GM18499 (cell line): ENCODE results near the gene ARHGEF10L.
"Not testable (repeated sequence)": the region's sequence is repeated elsewhere in the genome, so short reads cannot be mapped to it uniquely, and the experiment has no call there.

ENCODE experiments used
- ATAC-seq: cut with Tn5 transposase; IDR thresholded peaks from one replicate; pipeline ENCODE4 v1.9.1; 2021; ENCODE audit warnings: moderate number of reproducible peaks; ENCODE audit not compliant: insufficient read depth, unreplicated experiment

ARHGEF10L gene

DNA sequence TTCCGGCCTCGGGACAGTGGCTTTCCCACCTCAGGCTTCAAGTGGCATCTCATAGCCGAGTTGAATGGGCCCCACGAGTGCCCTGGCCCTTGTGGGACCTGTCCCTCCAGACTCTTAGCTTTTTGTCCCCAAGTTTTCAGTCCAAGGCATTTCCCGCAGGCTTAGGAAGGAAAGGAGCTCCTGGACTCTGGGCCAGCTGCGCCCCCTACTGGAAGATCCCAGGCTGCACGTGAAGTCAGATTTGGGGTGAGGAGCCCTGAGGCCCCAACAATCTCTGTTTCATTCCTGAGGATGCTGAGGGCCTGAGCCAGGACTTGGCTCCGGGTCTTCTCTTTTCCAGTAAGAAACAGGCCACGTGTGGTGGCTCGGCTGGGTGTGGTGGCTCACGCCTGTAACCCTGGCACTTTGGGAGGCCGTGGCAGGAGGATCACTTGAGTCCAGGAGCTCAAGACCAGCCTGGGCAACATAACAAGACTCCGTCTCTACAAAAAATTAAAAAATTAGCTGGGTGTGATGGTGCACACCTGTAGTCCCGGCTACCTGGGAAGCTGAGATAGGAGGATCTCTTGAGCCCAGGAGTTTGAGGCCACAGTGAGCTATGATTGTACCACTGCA lies 67.4 kb downstream of the ARHGEF10L start:
- ATAC-seq: no peak

- ATAC-seq: no peak
These were observed 68.4 kb downstream of the ARHGEF10L start for GRCh38 chr1:17607644-17608581.

DNA sequence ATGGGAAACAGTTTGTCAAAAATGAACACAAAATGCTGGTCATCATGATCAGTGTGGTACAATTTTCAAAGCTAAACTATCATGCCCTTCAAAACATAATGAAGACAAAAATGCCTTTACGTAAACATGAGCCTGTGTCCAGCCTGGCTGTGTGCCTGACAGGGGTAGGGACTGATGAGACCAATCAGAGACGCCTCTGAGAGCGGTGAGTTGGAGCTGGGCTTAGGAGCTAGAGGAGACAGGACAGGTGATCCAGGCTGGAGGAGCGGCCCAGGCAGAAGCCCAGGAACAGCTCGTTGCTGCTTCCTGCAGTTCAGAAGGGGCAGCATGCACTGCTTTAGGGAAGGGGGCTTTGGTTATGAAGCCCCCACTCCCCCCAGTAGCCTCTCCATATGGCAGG lies 70.0 kb downstream of the ARHGEF10L start:
- ATAC-seq: no peak

DNA sequence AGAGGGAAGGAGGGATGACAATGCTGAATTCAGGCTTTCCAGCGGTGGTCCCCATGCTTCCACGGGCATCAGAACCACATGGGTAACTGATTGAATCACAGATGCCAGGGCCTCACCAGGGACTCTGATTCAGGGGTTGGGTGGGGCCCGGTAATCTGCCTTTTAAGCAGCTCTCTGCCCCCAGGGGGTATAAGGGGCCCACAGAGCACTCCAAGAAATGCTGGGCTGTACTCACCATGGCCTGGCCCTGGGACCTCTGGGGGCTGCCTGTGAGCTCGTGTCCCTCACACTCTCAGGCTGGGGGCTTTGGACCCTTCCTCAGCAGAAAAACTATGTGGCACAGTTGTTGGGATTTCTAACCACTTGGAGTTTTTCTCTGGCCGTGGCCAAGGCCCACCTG lies 70.6 kb downstream of the ARHGEF10L start:
- no peak for ATAC-seq

- ATAC-seq: no peak
These were observed 71.2 kb downstream of the ARHGEF10L start for GRCh38 chr1:17610713-17611112.

DNA sequence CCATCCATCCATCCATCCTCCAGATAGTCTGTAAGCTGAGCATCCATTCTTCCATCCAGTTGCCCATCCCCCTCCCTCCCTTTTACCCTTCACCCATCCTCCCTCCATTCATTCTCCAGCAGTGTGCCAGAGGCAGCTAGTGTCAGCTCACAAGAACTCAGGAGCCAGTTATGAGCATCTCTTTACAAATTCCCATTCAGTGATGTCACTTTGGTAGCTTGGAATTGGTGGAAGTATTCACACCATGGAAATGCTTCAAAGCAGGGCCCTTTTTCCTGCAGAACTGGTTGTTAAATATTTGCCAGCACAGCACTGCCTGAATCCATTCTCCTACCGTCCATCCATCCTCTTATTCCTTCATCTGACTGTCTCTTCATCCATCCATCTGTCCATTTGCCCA lies 72.5 kb downstream of the ARHGEF10L start:
- no peak for ATAC-seq

DNA sequence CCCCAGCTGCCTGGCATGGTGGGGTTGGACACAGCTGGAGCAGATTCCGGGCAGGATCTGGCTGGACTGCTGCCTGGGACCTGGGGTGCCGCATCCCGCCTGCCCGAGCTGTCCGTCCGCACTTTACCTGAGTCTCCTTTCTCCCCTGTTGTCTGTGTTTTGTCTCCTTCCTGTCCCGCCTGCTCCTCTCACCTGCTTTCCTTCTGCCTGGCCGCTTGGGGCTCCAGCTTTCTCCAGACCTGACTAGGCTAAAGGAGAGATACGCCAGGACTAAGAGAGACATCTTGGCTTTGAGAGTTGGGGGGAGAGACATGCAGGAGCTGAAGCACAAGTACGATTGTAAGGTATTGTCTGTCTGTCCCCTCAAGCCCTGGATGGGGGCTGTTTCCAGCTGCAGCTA lies 73.3 kb downstream of the ARHGEF10L start:
- no peak for ATAC-seq

DNA sequence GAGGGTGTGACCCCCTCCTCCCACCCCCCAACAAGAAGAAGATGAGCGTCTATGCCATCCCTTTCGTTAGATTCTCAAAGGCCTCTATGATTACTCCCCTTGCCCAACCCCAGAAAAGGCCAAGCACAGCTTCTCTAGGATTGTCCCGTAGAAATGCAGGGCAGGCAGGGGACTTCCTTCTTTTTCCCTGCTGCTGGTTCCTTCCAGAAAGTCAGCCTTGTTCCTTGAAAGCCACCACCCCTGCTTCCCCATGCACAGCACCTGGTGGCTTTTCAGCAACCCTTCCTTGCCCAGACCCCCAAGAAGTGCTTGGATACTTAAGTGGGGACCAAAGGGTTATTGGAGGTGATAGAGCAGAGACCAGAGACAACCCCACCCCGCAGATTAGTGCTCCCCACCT lies 75.1 kb downstream of the ARHGEF10L start:
- no peak for ATAC-seq

- ATAC-seq: no peak
These were observed 75.7 kb downstream of the ARHGEF10L start for GRCh38 chr1:17615157-17615556.

- no peak for ATAC-seq
These were observed 76.5 kb downstream of the ARHGEF10L start for GRCh38 chr1:17615959-17616358.

- no peak for ATAC-seq
These were observed 77.3 kb downstream of the ARHGEF10L start for GRCh38 chr1:17616731-17617279.

GRCh38 chr1:17617787-17618557 lies 78.5 kb downstream of the ARHGEF10L start:
- no peak for ATAC-seq

DNA sequence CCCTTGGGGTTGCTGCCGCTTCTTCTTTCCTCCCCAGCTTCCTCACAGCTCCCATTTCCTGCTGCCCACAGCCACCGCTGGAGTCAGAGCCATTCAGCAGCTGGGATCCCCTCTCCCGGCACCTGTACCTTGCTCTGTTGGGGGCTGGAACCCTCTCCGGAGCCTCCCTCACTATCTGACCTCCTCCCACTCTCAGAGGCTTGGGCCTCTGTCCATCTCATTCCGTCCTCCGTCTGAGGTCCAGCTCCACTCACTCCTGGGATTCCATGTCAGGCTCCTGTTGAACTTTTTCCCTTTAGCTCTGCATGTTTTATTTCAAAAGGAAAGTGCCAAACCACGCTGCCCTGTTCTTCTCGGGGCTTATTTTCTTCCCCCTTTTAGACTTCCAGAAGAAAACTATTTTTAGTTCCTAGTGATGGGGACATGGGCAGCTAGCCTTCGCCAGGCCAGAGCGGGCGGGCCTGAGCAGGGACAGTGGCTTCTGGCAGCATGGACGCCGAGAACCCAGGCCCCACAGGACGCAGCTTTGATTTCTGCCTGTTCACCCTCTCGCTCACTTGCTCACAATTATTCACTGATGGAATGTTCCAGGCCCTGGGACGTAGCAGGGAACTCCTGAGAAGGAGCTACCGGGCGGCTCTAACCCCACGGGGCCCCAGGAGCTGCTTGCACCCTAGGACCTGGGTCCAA lies 79.2 kb downstream of the ARHGEF10L start:
- ATAC-seq: no peak

DNA sequence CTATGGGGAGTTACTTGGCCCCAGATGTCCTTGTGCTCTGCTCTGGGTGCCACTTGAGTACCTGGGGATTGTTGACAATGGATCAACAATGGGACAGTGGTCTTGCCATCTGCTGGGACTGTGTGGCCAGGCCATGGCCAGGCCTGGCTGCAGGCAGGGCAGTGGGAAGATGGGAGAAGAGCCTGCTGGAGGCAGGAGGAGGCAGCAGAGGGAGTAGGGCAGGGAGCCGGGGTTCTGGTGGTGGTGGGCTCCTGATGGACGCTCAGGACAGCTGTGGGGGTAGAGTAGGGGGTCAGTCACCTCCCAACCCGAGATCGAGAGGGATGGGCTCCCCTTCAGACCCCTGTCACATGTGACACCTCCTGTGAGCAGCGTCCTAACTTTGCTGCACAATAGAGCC lies 81.0 kb downstream of the ARHGEF10L start:
- ATAC-seq: no peak

- no peak for ATAC-seq
These were observed 82.2 kb downstream of the ARHGEF10L start for GRCh38 chr1:17621691-17622090.

GRCh38 chr1:17622823-17623222 lies 83.3 kb downstream of the ARHGEF10L start:
- ATAC-seq: no peak

GRCh38 chr1:17624611-17625233 lies 85.2 kb downstream of the ARHGEF10L start:
- no peak for ATAC-seq

- no peak for ATAC-seq
These were observed 87.9 kb downstream of the ARHGEF10L start for GRCh38 chr1:17627239-17628052.

DNA sequence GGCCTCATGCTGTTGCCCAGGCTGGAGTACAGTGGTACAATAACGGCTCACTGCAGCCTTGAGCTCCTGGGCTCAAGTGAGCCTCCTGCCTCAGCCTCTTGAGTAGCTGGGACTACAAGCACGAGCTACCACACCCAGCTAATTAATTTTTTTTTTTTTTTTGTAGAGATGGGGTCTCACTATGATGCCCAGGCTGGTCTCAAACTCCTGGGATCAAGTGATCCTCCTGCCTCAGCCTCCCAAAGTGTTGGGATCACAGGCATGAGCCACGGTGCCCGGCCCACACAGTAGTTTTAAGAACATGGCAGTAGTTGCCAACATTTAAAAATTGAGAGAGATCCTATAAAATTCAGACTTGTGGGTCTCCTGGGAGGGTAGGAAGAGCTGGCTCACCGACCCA lies 89.5 kb downstream of the ARHGEF10L start:
- not testable (repeated sequence) for ATAC-seq
